Measurements from ENCODE around the gene NUBP2. TPM values are rescaled to one million over a fixed set of nuclear protein-coding genes. Genes with fewer than 3 reads are reported as not detected.

Gene NUBP2
- total RNA-seq, 1 experiment from 2014 or later = 91.8 TPM

DNA sequence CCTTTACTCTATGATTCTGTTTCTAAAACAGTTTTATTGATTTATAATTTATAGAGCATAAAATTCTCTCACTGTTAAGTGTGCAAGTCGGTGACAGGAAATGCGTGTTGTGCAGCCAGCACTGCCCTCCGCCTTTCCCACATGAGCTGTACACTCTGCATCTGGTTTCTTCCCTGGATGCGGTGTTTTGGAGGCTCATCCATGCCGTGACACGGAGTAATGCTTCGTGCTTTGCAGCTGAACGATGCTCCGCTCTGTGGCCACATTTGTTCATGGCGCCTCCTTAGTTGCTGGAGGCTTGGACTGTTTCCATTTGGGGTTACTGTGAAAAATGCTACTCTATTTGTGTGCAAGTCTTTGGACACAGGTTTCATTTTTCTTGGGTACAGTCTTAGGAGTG lies 17.9 kb downstream of the NUBP2 start:
- TF ChIP-seq, protein P1, sequence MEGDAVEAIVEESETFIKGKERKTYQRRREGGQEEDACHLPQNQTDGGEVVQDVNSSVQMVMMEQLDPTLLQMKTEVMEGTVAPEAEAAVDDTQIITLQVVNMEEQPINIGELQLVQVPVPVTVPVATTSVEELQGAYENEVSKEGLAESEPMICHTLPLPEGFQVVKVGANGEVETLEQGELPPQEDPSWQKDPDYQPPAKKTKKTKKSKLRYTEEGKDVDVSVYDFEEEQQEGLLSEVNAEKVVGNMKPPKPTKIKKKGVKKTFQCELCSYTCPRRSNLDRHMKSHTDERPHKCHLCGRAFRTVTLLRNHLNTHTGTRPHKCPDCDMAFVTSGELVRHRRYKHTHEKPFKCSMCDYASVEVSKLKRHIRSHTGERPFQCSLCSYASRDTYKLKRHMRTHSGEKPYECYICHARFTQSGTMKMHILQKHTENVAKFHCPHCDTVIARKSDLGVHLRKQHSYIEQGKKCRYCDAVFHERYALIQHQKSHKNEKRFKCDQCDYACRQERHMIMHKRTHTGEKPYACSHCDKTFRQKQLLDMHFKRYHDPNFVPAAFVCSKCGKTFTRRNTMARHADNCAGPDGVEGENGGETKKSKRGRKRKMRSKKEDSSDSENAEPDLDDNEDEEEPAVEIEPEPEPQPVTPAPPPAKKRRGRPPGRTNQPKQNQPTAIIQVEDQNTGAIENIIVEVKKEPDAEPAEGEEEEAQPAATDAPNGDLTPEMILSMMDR (IDR thresholded peaks at IDR 0.05; ENCODE audit: unreplicated experiment) = no peak
- CTCF ChIA-PET = no interaction called here
- peaks cover 11% of the 10 kb centered on the region for H3K36me3 Mint-ChIP-seq (ENCODE audit: insufficient read depth, unreplicated experiment)
- no peaks in the 10 kb centered on the region for H3K27me3 Mint-ChIP-seq (ENCODE audit: unreplicated experiment)
- H3K4me3 Mint-ChIP-seq (ENCODE audit: low read depth, unreplicated experiment) = no peak overlapping the region
- intact Hi-C loops (cut with micrococcal nuclease; ENCODE audit: unreplicated experiment) = no loop called here
- peaks cover 7% of the 10 kb centered on the region for H3K9me3 Mint-ChIP-seq (ENCODE audit: low read depth, unreplicated experiment)
- no peak for DNase-seq
- no TSS peak for BruUV-seq (replicated peaks)
- H3K27ac Mint-ChIP-seq (ENCODE audit: unreplicated experiment) = no peak overlapping the region
- no peaks in the 10 kb centered on the region for H3K4me1 Mint-ChIP-seq (ENCODE audit: low read depth, unreplicated experiment)

DNA sequence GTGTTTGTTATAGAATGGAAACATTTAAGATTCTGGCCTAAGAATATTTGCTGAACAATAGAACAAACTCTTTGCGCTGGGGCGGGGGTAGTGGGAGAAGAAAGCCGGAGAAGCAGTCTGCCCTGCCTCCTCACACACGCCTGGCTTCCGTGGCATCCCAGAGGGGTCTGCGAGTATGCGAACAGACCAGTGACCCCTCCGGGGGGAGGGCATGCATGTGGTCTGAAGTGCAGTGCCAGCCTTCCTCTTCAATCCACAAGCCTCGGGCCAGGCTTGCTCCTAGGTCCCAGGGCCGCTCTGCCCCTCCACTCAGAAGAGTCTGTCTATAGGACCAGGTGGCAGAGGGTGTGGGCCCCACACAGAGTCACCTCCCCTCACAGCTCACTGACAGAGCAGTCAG lies 24.9 kb downstream of the NUBP2 start:
- CTCF ChIA-PET = no interaction called here
- intact Hi-C loops (cut with micrococcal nuclease; ENCODE audit: unreplicated experiment) = no loop called here
- TF ChIP-seq, protein P1 (IDR thresholded peaks at IDR 0.05; ENCODE audit: unreplicated experiment) = no peak
- Mint-ChIP-seq H3K27ac (ENCODE audit: unreplicated experiment) (no peak overlapping the region), H3K27me3 (ENCODE audit: unreplicated experiment) (no peaks in the 10 kb centered on the region), H3K9me3 (ENCODE audit: low read depth, unreplicated experiment) (no peaks in the 10 kb centered on the region), H3K4me1 (ENCODE audit: low read depth, unreplicated experiment) (no peaks in the 10 kb centered on the region), H3K36me3 (ENCODE audit: insufficient read depth, unreplicated experiment) (peaks cover 25% of the 10 kb centered on the region), H3K4me3 (ENCODE audit: low read depth, unreplicated experiment) (no peak overlapping the region)
- BruUV-seq (replicated peaks) = no TSS peak
- DNase-seq = no peak

DNA sequence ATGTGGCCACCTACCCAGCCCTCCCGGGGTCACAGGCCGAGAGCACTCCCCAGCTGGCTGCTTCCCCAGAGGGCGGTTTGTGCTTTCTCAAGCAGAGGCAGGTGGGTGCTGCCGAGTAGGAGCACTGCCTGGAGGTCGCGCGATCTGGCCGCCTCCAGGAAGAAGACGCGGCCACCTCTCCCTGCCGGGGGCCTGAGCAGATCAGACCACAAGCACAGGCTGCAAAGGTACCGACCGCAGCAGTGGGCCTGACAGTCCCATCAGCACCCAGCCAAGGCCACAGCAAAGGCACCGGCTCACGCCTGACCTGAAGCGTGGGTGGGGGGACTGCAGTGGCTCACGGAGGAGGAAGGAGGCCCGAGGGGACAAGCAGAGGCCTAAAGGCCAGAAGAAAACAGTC lies 25.9 kb downstream of the NUBP2 start:
- no peak for DNase-seq
- Mint-ChIP-seq H3K4me1 (ENCODE audit: low read depth, unreplicated experiment) (no peaks in the 10 kb centered on the region), H3K27me3 (ENCODE audit: unreplicated experiment) (no peaks in the 10 kb centered on the region), H3K9me3 (ENCODE audit: low read depth, unreplicated experiment) (no peaks in the 10 kb centered on the region), H3K4me3 (ENCODE audit: low read depth, unreplicated experiment) (no peak overlapping the region), H3K27ac (ENCODE audit: unreplicated experiment) (no peak overlapping the region), H3K36me3 (ENCODE audit: insufficient read depth, unreplicated experiment) (peaks cover 32% of the 10 kb centered on the region)
- intact Hi-C loops (cut with micrococcal nuclease; ENCODE audit: unreplicated experiment) = no loop called here
- BruUV-seq (replicated peaks) = no TSS peak
- TF ChIP-seq, protein P1 (IDR thresholded peaks at IDR 0.05; ENCODE audit: unreplicated experiment) = no peak
- CTCF ChIA-PET = no interaction called here

DNA sequence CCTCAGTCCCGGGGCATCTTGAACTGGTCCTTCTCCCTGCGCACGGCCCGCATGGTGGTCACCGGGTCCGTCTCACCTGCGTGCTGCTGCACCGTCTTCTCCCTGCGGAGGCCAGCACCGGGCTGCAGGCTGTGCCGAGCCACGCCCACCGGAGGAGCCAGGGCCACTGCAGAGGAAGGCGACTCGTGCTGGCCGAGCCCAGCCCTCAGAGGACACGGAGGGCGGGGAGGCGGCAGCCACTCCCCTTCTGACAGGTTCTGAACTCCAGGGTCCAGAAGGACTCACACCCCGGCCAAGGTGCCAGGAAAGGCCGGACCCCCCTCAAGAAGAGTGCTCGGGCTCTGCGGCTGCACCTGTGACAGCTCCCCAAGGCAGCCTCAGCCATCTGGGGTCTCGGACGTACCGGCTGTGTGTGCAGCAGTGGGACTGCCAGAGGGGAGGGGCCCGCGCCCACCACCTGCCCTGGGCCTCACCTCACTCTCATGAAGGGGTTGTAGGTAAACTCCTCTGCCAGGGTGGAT lies 26.6 kb downstream of the NUBP2 start:
- H3K27me3 Mint-ChIP-seq (ENCODE audit: unreplicated experiment) = no peaks in the 10 kb centered on the region
- no peaks in the 10 kb centered on the region for H3K9me3 Mint-ChIP-seq (ENCODE audit: low read depth, unreplicated experiment)
- BruUV-seq (replicated peaks) = no TSS peak
- CTCF ChIA-PET = no interaction called here
- H3K36me3 Mint-ChIP-seq (ENCODE audit: insufficient read depth, unreplicated experiment) = peaks cover 33% of the 10 kb centered on the region
- TF ChIP-seq, protein P1 (IDR thresholded peaks at IDR 0.05; ENCODE audit: unreplicated experiment) = no peak
- H3K4me1 Mint-ChIP-seq (ENCODE audit: low read depth, unreplicated experiment) = no peaks in the 10 kb centered on the region
- intact Hi-C loops (cut with micrococcal nuclease; ENCODE audit: unreplicated experiment) = no loop called here
- no peak overlapping the region for H3K27ac Mint-ChIP-seq (ENCODE audit: unreplicated experiment)
- DNase-seq = no peak
- no peak overlapping the region for H3K4me3 Mint-ChIP-seq (ENCODE audit: low read depth, unreplicated experiment)

Measured in Calu3 (cell line).